Mucosa of gallbladder (tissue), 1 donor: ENCODE measurements around the gene SH3RF2. TPM values are rescaled to one million over a fixed set of nuclear protein-coding genes. Genes with fewer than 3 reads are reported as not detected.
"Not testable (repeated sequence)": the region's sequence is repeated elsewhere in the genome, so short reads cannot be mapped to it uniquely, and the experiment has no call there.

Experiments
- DNase-seq: peaks from one replicate; pipeline ENCODE4 v3.0.0-alpha.2; 2020; ENCODE audit warnings: low spot score
- total RNA-seq: library from RNA; stranded (reverse); gene quantifications from one replicate; pipeline ENCODE4 v1.2.1, GENCODE V29; 2021
- donor health status: DM: no; HTN: no; CAD: no.

SH3RF2 gene
- total RNA-seq, 1 donor from 2014 or later: 106 TPM

DNA sequence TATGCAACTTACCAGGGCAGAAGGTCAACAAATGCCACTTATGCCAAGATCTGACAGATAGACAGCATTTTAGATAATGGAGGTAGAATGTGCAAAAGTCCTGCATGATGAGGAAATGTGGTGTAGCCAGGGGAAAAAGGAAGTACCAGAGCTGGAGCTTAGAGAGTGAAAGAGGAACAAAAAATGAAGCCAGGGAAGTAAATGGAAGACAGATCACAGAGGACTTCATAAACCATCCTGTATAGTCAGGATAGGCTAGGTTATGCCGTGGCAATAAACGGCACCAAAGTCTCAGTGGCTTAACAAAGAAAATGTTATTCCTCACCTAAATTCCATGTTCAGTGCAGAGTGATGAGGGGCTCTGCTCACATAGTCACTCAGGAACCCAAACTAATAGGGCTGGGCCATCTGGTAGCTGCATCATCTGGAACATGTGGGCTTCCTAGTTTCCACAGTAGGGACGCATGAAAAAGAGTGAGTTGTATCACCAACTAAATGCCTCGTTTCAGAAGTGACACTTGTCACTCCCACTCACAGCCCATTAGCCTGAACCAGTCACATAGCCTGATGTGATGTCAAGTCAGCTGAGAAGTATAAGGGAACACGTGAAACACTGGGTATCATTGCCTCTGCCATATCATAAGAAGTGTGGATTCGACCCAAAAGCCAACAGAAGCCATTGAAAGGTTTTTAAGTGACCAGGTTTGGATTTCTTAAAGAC lies 70.3 kb downstream of the SH3RF2 start:
- DNase-seq: no peak

DNA sequence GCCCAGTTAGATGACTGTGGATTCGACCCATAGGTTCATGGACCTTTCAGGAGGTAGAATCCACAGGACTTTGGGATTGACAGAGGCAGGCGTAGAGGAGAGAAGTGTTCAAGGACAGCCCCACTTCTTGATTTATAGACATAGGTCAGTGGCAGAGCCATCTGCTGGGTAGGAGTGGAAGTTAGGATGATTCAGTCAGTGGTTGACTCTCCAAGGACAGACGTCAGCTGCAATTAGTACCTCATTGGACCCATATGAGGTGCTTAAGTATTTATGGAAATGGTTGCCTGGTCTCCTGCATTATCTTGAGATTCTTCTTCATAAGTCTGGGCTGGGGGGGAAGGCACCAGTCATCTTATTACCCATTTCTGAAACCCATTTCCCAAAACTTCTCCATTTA lies 70.9 kb downstream of the SH3RF2 start:
- no peak for DNase-seq

DNA sequence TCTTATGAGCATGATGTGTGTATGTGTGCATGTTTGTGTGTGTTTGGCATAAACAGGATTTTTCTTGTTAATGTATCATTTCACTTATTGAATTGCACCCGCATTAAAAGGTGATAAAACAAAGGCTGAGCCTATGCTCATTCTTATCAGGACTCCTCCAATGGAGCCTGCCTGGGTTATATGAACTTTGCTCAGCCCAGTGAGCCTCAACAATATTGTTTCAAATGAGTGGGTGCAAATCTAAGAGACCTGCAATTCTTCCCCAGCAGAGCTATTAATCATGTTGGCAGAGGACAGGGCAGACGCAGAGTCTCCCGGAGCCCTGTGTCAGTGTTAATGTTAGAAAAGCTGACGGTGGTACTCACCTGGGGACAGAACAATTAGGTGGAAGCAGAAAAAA lies 71.6 kb downstream of the SH3RF2 start:
- peak; percentile 77 for DNase-seq

DNA sequence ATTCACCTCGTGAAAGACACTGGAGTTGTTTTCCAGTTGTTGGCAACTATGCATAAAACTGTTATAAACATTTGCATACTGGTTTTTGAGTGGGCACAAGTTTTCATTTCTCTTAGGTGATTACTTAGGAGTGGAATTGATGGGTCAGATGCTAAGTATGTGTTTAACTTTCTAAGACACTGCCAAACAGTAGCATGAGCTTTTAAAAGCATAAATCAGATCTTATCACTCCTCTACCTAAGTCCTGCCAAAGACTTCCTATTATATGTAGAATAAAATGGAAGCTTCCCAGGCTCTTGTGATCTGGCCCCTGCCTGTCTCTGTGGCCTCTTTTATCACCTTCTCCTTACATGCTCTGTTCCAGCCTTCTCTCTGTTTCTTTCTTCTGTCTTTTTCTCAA lies 72.6 kb downstream of the SH3RF2 start:
- DNase-seq: no peak

DNA sequence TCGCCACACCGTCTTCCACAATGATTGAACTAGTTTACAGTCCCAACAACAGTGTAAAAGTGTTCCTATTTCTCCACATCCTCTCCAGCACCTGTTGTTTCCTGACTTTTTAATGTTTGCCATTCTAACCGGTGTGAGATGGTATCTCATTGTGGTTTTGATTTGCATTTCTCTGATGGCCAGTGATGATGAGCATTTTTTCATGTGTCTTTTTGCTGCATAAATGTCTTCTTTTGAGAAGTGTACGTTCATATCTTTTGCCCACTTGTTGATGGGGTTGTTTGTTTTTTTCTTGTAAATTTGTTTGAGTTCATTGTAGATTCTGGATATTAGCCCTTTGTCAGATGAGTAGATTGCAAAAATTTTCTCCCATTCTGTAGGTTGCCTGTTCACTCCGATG lies 74.1 kb downstream of the SH3RF2 start:
- not testable (repeated sequence) for DNase-seq

DNA sequence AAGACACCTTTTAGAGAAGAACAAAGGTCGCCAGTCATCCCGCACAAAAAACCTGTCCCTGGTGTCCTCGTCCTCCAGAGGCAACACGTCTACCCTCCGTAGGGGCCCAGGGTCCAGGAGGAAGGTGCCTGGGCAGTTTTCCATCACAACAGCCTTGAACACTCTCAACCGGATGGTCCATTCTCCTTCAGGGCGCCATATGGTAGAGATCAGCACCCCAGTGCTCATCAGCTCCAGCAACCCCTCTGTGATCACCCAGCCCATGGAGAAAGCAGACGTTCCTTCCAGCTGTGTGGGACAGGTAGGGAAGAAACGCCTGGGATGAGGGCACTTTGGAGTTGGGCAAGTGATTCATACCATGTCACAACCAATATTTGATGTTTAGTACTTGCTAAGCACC lies 77.4 kb downstream of the SH3RF2 start:
- no peak for DNase-seq

DNA sequence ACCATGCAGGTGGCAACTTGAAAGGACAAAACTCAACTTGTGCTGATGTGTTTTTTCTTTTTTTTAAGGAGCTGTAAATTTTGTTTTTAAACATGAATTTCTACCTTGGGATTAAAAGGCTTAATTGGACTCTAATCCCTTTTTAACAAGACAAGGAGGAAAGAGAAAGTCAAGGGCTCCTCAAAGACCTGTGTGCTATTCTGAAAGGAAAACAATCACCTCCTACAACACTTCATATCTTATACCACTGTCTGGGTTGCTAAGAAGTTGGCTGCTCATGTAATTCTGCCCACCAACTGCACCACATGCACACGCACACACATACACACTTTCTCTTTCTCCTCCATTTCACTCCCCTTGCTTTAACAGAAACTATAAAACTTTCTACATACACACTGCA lies 78.6 kb downstream of the SH3RF2 start:
- no peak for DNase-seq

DNA sequence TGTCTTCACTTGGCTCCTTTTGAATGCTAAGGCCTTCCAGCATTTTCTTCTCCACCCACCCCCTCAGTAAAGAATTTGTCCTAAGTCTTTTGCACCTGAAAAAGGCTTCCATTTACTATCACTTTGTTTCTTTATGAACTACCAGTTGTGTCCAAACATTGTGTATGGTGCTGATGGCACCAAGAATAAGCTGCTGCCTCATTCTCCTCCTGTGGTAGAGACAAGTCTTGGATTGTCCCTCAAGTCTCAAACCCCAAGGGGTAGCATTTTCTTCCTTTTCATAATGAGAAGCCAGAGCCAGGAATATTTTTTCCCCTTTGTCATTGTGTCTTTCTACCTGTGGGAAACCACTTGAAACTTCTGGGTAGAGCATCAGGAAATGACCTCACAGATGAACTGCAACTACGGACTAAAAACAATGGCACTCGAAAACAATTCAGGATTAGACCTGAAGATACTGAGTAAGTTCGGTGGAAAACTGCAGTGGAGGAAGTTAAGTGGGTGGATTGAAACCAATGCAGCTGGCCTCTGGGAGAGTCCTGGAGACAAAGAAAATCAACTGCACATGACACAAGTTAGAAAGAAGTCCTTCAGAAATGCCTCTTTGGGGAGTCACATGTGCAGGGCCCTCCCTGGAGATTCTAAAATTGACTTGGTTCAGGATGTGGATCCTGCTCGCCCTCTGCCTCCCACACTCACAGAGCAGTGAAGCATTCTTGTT lies 80.5 kb downstream of the SH3RF2 start:
- no peak for DNase-seq

DNA sequence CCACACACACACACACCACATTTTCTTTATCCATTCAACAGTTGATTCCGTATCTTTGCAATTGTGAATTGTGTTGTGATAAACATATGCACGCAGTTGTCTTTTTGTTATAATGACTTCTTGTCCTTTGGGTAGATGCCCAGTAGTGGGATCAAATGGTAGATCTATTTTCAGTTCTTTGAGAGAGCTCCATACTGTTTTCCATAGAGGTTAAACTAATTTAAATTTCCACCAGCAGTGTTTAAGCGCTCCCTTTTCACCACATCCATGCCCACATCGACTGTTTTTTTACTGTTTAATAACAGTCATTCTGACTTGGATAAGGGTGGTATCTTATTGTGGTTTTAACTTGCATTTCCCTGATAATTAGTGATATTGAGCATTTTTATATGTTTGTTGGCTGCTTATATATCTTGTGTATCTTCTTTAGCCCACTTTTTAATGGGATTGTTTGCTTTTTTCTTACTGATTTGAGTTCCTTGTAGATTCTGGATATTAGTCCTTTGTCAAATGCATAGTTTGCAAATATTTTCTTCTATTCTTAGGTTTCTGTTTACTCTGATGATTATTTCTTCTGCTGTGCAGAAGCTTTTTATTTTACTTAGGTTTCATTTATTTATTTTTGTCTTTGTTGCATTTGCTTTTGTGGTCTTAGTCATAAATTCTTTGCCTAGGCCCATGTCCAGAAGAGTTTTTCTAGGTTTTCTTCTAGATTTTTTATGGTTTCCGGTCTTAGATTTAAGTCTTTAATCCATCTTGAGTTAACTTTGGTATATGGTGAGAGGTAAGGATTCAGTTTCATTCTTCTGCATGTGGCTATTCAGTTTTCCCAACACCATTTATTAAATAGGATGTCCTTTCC lies 82.4 kb downstream of the SH3RF2 start:
- DNase-seq: no peak

DNA sequence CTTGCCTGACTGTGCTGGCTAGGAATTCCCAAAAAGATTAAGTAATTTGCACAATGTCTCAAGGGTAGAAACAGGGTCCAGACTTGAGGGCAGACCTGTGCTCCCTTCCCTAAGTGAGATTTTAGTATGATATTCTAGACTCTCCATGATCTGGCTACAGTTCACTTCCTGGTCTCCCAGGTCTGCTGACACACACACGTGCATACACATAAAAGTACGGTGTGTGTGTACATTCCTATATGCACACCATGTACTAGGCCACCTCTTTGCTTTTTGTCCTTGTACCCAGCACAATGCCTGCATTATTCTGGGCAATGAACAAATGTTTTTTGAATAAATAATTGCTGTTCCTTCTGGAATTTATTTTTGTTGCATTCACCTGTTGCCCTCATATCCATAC lies 83.7 kb downstream of the SH3RF2 start:
- no peak for DNase-seq

DNA sequence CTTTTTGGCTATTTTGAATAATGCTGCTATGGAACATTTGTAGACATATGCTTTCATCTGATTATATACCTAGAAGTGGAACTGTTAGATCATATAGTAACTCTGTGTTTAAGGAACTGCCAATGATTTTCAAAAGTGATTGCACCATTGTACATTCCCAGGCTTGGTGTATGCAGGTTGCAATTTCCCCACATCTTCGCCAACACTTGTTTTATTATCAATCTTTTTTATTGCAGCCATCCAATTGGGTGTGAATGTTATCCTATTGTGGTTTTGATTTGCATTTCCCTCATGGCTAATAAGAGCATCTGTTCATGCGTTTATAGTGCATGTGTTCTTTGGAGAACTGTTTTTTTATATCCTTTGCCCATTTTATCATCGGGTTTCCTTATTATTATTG lies 87.7 kb downstream of the SH3RF2 start:
- DNase-seq: no peak

DNA sequence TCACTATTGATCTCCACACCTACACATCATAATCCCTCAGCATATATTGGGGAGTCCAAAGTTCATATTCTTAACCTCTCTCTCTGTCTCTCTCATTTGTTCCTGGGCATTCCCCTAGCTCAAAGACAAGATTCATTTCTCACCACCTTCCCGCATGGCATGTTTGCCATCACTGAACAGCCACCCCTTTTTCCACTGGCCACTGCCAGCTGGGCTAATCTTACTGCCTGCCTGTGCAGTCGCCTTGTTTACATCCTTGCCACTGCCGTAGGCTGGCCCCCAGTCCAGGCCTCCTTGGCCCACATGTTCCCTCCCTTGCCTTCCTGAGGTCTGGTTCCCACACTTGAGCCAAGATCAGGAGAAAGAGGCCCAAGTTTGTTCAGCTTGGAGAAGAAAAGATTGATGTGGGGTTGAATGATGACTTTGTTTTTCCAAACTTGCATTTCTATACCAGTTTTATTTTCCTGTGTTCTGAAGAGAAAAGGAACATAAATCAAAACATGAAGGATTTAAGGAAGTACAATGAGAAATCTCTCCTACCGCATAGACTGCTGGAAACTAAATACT lies 88.8 kb downstream of the SH3RF2 start:
- DNase-seq: peak; percentile 51

DNA sequence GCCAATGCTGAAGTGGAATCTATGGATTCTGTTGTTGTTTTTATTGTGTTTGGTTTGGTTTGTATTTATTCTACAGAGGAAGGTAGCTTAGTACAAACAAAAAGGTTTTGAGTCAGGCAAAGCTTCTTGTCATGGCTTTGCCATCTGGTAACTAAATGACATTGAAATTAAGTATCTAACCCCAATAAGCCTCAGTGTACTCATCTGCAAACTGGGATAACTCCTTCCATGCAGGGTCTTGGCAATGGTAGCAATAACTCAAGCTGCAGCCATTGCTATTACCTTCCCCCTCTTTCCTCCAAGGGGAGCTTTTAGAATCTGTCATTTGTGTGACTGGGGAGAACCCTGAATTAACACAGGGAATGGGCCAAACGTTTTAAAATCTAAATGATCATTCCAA lies 89.3 kb downstream of the SH3RF2 start:
- no peak for DNase-seq

DNA sequence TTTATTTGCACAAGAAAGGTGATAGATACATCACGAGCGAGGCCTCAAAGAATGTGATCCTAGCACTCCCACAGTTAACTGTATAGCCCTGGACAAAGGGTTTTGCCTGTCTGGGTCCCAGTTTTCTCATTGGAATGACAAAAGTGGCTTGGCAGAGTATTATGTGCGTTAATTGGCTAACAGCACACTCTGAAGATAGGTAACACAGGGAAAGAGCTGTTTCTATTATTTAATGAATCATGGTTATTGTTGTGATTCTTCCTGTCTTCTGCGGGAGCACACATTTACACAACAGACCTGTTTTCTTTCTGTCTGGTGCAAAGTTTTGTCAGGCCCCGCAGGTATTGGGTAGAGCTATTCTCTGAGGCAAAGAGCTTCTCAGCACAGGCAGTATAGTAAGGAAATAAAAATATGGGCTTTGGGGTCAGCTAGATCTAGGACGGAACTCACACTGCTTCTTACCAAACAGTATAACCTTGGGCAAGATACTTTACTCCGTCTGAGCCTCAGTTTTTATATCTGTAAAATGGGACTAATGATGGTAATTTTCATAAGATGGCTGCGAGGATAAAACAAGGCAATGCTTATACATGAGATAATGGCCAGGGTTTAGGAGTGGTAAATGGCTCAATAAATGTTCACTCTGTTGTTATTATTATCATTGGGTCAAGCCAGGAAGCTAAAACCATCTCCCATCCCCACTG lies 90.1 kb downstream of the SH3RF2 start:
- no peak for DNase-seq

DNA sequence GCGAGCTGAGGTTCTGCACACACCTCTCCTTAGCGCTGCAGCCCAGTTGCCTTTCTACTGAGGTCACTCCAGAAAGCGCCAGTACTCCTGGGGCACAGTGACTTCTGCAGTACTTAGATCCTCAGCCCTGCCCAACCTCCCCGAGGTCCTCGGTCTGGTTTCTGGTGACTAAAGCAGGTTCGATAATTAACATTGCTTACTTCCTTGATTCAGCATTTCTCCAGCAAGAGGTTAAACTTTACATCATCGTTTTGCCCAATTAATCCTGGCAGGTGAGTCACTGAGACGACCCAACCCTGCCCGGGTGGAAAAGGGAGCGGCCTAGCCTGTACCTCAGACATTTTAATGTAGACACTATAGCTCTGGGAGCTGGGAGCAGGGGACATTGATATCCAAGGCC lies 91.4 kb downstream of the SH3RF2 start:
- DNase-seq: peak; percentile 87

DNA sequence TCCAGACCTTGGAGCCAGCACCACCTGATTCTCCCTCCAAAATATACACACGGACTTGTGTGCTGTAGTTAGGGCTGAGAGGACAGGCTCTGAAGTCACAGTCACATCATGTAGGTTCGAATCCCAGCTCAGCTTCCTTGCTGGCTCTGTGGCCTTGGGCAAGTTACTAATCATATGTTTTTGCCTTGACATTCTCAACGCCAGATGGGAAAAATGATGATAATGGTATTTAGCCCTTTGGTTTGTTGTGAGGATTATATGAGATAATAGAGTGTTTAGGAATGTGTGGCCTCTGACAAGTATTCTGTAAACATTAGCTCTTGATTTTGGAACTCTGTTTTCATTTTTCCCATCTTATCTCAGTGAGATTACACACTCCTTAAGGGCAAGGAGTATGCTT lies 96.5 kb downstream of the SH3RF2 start:
- DNase-seq: no peak

DNA sequence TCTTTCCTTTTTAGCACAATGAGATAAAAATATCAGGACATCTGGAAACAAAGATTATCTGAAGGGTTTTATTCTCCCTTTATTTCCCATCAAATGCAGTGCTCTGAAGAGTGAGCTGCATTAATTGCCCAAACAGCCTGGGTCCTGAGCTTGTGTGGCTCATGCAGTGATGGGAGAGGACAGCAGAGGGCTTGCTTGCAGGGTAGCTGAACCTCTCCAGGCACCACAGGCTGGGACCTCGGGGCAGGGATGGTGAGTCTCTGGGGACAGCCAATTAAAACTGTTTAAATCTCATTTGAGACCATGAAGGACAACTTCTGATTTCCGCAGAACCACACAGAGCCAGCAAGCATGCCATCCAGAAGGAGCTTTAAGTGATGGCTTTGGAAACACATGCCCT lies 97.7 kb downstream of the SH3RF2 start:
- DNase-seq: no peak

DNA sequence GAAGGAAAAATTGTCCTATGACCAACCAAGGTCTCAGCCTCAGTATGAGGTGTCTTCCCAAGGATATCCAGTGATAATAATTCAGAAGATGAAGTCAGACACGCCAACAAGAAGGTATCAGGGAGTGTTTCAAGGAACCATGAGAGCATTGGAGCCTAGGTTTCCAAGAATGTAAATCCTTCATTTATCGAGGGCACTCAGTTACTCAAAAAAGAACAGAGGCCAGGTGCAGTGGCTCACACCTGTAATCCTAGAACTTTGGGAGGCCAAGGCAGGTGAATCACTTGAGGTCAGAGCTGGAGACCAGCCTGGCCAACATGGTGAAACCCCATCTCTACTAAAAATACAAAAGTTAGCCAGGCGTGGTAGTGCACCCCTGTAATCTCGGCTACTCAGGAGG lies 98.2 kb downstream of the SH3RF2 start:
- DNase-seq: no peak

DNA sequence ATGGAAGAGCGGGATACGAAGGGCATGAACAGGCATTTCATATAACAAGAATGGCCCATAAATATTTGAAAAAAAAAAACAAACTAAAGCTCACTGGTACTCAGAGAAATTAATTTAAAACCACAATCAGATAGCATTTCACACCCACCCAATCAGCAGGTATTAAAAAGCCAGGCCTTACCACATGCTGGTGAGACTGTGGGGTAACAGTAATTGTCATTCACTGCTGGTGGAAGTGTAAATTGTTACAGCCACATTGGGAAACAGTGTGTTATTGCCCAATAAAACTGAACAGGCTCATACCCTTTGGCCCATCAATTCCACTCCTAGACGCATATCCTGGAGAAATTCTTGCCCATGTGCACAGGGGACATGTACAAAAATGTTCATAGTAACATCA lies 103.0 kb downstream of the SH3RF2 start:
- no peak for DNase-seq

DNA sequence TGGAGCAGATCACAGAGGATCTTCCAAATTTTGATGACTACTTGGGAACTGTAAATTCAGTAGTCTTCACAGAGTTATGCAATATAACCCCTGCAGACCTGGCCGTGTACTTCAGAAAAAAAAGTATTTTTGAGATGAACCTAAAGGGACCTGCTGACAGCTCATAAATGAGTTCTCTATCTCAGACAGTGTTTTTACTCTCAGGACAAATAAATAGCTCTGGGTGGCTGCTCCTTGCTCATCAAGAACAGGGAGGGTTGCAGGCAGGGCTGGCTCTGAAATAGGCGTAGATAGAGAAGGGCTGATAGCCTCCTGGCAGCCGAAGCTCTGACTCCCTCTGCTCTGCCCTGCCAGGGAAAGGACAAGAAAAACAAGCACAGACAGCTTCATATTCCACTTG lies 104.1 kb downstream of the SH3RF2 start:
- no peak for DNase-seq

DNA sequence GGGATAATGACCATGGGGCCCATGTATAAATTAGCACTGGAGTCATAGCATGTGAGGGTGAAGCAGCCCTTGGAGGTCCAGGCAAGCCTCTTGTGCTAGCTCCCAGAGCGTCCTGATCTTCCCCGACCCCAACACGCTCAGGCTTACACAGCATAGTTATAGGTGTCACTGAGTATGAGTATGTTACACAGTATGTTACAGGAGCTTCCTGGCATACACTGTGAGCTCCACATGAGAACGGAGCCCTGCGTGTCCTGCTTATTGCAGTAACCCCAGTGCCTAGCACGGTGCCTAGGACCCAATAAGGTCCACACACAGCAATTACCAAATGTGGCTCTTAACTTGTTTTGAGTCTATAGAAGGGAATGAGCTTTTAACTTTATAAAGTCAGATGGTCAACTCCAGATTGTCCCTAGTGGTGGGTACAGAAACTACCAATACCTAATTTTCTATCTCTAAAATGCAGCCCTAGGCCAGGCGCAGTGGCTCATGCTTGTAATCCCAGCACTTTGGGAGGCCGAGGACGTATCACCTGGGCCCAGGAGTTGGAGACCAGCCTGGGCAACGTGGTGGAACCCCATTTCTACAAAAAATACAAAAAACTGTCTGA lies 104.9 kb downstream of the SH3RF2 start:
- DNase-seq: no peak
